HG02623 (cell line): Measurements from ENCODE around the gene TBRG1.
"Not testable (repeated sequence)": the region's sequence is repeated elsewhere in the genome, so short reads cannot be mapped to it uniquely, and the experiment has no call there.

Source experiments
- ATAC-seq: cut with Tn5 transposase; IDR thresholded peaks from one replicate; pipeline ENCODE4 v1.9.1; 2021; ENCODE audit warnings: moderate library complexity; ENCODE audit not compliant: unreplicated experiment

TBRG1 gene

GRCh38 chr11:124622531-124623451 is at the start of gene TBRG1:
TSS of gene TBRG1 (plus strand) at chr11:124622864. CDS start at chr11:124623084, 220 bp downstream.
- peak; percentile 98 for ATAC-seq

DNA sequence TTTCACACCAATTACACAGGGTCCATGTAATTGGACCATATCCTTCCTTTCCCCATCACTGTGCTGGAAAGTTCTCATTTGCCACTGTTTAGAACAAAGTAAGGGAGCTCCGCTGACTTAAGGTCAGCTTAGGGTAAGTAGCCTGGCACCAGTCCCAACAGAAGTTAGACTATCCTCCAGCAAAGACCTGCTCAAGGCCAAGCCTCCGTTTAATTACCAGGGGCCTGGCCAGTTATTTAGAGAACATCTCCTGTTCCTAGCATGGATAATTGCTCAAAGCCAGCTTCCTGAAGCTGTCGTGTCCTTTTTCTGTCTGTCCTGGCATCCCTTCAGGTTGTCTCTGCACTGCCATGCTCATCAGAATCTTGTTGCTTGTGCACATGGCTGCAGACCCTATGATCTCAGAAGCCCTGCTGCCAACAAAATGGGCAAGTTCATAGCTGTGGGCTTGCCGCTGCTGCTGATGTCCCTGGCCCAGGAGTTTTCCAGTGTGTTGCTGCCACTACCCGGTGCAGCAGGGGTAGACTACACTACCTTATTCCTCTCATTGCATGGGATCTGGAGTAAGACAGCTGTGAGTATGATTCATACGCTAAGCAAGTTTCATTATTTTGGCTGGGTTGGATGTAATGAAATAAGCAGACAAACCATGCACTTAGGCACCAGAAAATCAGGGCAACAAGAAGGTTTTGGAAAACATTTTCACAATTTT is 44.8 kb upstream of the TBRG1 start:
- no peak for ATAC-seq

DNA sequence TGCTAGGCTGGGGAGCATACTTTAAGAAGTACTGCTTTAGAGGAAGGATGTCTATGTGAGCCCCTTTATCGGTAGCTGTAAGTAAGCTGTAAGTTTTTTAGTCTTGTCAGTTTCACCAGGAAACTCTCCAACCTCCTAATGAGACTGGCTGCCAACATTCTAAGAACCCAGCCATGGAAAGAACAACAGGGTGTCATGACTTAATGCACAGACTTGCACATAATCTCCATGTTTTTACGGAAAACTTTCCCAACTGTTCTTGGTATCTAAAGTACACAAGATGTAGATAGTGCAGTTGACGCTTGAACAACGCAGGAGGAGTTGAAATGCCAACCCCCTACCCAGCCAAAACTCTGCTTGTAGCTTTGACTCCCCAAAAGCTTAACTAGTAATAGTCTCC is 43.9 kb upstream of the TBRG1 start:
- no peak for ATAC-seq

DNA sequence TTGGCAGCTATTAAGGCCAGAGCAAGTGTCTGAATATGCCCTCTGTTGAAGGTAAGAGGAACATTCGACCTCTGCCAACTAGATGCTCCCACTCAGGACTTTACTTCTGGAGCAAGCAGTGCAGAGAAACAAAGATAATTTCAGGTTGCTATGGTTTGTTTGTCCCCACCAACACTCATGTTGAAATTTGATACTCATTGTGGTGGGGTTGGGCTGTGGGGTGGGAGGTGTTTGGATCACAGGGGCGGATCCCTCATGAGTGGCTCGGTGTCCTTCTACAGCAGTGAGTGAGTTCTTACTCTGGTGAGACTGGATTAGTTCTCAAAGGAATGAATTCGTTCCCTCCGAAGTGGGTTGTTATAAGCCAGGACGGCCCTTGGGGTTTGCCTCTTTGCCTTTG is 40.8 kb upstream of the TBRG1 start:
- no peak for ATAC-seq

DNA sequence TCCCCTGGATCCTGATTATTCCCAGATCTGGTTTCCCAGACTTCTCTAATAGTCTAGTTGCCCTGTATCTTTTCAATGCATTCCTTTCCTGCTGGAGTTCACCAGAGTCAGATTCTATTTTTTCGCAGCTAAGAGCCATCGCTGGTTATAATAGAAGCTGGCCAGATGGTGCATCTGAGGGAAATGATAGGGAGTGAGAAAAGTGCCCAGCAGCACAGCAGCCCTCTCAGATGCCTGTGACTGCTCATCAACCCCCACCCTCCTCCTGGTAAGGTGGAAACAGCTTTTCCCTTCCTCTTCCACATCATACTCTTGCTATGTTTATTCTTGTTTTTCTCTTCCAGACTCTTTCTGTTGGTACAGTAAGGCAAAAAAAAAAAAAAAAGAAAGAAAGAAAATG is 40.1 kb upstream of the TBRG1 start:
- no peak for ATAC-seq

DNA sequence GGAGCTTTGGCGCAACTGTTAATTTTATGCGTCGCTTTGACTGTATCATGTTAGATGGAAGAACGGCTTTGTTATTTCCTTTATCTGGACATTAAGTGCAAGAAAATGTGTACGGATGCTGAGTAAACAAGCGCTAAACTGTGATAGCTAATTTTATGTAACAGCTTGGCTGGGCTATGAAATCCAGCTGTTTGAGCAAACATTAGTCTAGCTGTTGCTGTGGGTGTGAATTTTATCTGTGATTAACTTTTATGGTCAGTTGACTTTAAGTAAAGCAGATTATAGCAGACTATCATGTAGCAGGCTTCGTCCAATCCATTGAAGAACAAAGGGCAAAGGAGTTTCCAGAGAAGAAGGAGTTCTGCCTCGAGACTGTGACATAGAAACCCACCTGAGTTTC is 38.9 kb upstream of the TBRG1 start:
- no peak for ATAC-seq

DNA sequence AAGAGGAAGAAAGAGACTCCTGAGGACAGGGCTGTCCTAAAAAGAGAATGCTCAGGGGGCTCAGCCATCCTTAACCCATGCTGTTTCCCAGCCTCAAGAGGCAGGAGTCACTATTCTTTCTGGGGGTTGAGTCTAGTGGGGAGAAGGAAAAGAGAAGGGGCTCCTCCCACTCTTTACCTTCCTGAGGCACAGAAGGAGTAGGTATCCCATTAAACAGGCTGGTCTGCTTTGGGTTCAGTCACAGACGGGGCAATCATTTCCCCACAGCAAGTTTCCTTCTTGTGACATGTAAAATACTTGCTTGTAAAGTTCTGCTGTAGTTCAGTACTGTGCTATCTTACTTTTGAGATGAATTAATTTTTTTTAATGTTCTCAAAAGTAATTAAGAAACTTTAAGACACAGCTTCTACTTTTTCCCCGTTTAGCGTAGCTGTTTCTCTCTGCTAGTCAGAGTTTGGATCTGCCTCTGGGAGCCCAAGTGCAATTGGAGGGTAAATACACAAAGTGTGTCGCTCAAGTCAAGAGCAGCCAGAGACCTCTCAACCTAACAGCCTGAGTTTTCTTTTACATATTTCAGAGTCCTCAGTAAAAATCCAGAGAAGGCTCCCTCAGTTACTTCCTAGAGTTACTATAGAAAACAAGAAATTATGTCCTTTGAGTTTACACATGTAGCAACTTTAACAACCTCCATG is 37.8 kb upstream of the TBRG1 start:
- no peak for ATAC-seq

DNA sequence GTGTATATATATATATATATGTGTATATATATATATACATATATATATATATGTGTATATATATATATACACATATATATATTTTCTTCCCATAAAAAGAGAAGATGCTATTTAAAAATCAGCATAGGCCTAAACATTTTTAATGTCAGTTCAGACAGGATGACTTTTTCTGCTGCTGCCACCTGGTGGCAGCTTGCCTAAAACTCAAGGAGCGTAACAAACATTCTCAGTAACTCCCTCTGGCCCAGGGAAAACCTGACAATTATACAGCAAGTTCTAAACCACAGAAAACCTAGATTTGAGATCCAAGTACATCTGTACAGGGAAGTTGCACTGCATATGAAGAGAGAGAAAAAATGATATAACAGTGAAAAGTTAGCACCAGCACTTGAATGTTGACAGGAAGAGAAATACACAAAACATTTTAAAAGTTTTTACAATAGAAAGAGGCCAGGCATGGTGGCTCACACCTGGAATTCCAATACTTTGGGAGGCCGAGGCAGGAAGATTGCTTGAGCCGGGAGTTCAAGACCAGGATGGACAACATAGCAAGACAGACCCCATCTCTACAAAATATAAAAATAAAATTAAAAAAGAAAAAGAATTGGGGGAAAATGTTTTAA is 36.3 kb upstream of the TBRG1 start:
- ATAC-seq, result no peak

DNA sequence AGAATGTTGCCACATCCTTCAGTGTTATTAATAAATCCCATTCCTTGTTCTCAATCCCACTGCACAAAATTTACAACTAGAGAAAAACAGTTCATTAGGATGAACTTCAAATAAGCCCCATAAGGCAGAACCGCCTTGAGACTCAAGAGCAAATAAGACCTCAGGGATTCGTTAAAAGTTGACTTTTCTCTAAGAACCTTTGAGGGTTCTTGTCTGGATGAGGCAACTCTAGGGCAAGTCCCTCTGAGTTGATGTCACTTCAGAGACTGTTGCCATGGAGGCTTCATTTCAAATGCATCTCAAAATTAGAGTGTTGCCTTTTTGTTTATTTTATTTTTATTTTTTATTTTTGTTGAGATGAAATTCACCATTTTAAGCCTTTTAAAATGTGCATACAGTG is 31.2 kb upstream of the TBRG1 start:
- ATAC-seq, result no peak

GRCh38 chr11:124592627-124593026 is 30.0 kb upstream of the TBRG1 start:
- no peak for ATAC-seq

DNA sequence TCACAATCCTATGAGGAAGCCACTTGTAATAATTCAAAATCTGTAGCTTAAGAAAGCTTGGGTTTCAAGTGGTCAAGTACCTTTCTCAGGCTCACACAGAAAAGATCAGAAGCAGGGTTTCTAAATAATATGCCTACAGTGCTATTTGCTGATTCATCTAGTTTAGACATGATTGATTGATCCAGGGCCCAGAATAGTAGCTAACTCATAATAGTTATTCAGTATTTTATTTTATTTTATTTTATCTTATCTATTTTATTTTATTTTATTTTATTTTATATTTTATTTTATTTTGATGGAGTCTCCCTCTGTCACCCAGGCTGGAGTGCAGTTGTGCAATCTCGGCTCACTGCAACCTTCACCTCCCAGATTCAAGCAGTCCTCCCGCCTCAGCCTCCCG is 27.4 kb upstream of the TBRG1 start:
- no peak for ATAC-seq

DNA sequence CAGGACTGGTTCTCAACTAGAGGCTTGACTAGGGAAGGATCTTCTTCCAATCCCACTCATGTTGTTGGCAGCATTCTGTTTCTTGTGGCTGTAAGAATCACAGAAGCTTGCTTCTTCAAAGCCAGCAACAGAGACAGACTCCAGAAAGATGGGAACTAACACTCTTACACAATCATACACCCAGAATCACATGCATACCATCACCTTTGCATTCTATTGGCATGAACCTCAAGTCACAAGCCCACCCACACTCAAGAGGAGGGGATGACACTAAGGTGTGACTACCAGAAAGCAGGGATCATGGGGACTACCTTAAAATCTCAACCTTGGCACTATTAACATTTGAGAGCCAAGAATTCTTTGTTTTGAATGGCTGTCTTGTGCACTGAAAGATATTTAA is 25.0 kb upstream of the TBRG1 start:
- no peak for ATAC-seq

DNA sequence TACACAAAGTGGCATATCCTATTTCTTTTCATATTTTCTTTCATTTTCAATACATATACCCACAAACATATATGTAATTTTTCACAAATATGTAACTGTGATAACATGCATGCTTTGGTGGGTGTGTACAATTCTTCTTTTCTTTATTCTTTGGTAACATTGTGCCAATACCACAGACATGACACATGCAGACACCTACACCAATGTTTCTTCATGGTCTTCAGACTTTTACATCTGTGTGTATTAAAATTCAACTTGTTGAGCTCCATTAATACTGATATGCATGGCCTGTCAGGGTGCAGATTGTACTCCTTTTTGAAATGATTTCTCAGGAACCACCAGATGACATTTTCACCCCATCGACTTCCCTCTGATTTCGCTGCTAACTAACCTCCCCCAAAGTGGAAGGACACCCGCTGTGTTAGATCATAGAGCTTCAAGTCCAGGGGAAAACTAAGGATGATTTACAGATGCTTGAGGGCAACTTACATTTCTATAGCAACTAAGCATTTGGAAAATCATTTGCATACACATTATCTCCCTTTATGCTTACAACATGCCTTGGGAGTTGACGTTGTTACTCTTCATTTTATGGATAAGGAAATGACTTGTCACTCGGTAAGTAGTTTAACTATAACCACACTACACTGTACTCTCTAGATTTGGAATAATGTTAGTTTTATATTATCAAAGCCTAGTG is 21.9 kb upstream of the TBRG1 start:
- ATAC-seq, result no peak

- no peak for ATAC-seq
Observed at GRCh38 chr11:124602193-124602592, 20.5 kb upstream of the TBRG1 start.

DNA sequence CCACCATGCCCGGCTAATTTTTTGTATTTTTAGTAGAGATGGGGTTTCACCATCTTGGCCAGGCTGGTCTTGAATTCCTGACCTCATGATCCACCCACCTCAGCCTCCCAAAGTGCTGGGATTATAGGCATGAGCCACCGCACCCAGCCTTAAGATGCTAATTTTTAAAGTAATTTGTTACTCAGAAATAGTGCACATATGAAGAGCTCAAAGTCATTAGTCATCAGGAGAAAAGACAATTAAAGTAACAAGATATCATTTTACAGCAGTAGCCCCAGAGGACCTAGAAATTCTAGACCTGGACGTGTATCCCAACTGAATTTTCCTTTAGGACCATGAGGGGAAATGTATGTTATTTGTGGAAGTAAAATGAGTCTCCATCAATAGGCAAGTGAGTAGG is 19.9 kb upstream of the TBRG1 start:
- not testable (repeated sequence) for ATAC-seq

- no peak for ATAC-seq
Observed at GRCh38 chr11:124605719-124606118, 16.9 kb upstream of the TBRG1 start.

GRCh38 chr11:124608147-124608546 is 14.5 kb upstream of the TBRG1 start:
- ATAC-seq, result no peak

- ATAC-seq, result no peak
Observed at GRCh38 chr11:124610295-124610694, 12.4 kb upstream of the TBRG1 start.

DNA sequence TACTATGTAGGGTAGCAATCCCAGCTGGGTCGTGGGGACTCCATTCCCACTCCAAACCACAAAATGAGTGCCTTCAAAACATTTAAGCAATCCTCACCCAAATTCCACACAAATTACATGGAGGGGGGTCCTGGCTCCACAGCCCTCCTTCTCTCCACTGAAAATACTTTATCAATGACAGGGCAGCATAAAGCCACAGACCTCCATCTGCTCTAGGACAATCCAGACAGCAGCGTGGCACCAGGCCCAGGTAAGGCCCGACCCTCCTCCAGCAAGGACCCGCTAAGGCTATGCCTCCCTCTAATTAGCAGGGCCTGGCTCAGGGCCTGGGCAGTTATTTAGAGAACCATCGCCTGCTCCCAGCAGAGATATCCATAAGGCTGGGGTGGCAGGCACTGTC is 11.6 kb upstream of the TBRG1 start, which contains the start of gene PANX3:
TSS of gene PANX3 (plus strand) at position 365 of the 400 bp plus-strand sequence. CDS start 129 bp downstream, outside the sequence.
- ATAC-seq, result no peak

DNA sequence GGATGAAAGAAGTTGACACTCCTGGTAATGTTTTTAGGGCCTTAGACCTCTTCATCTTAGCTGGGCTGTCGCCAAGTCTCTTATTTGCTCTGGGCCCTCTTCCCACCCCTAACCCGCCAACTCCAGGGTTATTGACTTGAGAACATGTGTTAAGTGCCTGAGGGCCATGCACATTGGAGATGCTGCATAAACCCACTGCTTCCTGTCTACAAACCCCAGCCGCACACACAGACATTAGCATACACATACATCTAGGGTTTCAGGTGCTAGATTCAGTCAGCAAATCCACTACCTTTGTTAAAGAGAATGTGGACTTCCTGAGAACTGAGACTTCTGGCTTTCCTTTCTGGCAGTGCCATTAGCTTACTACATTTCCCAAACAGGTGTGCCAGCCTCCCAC is 10.6 kb upstream of the TBRG1 start:
- no peak for ATAC-seq
